ENCODE results near the gene CAD.

DNA sequence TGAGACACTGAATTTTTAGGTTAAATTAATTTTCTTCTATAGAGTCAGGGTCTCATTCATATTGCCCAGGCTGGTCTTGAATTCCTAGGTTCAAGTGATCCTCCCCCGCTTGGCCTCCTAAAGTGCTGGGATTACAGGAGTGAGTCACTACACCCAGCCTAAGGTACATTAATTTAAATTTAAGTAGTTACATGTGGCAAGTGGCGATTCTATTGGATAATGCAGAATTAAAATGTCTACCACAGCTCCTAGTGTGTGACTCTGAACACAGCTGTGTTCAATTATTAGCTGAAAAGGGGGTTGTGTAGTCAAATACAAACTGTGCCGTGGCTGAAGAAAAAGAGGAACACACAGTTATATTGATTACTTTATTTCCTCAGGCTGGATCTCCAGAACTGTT, 2.2 kb upstream of the CAD start:
- no peak for TF ChIP-seq CTCF (IDR thresholded peaks at IDR 0.05)
- no peak for TF ChIP-seq EZH2 (IDR thresholded peaks at IDR 0.05; ENCODE audit: borderline replicate concordance, insufficient read depth, low read depth, low read length, poor library complexity, severe bottlenecking)

All from B cell (primary cell).